AG08396 (cell line): Measurements from ENCODE around the gene TMPRSS4.

Experiments used
- DNase-seq: peaks from one replicate; pipeline ENCODE4 v3.0.0; 2012; ENCODE audit warnings: low spot score, mixed read lengths

The TMPRSS4 gene, protein sequence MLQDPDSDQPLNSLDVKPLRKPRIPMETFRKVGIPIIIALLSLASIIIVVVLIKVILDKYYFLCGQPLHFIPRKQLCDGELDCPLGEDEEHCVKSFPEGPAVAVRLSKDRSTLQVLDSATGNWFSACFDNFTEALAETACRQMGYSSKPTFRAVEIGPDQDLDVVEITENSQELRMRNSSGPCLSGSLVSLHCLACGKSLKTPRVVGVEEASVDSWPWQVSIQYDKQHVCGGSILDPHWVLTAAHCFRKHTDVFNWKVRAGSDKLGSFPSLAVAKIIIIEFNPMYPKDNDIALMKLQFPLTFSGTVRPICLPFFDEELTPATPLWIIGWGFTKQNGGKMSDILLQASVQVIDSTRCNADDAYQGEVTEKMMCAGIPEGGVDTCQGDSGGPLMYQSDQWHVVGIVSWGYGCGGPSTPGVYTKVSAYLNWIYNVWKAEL

GRCh38 chr11:118076754-118077281, at the start of gene TMPRSS4:
TMPRSS4 (plus strand) TSS chr11:118077078; CDS start chr11:118077303, 225 bp downstream.
- DNase-seq, result no peak

- no peak for DNase-seq
These were observed 49.2 kb upstream of the TMPRSS4 start for GRCh38 chr11:118027694-118028093.

DNA sequence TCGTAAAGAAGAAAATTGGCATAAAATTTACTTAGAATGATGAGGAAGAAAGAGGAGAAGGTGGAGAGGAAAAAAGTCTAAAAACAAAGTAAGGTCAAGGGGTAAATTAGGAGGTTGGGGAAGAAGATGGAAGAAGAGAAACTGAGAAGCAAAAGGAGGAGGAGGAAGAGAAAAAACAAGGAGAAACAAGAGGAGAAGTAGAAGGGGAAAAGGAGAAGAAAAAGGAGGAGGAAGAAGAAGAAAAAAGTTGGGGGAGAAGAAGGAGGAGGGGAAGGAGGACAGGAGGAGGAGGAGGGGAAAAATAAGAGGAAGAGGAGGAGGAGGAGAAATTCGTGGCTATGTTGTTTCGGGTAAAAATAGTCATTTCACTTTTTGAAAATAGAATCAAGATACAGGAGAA, 48.3 kb upstream of the TMPRSS4 start:
- DNase-seq, result no peak

GRCh38 chr11:118033443-118033842, 43.4 kb upstream of the TMPRSS4 start:
- DNase-seq, result no peak

DNA sequence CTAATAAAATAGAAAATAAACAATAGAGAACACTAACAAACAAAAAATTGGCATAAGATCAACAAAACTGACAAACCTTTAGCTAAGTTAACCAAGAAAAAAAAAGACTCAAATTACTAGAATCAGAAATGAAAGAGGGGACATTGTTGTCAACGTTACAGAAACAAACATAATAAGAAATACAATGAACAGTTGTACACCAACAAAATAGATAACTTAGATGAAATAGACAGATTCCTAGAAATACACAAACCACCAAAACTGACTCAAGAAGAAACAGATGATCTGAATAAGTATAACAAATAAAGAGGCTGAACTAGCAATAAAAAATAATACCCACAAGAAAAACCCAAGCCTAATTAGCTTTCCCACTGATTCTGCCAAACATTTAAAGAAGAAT, 34.7 kb upstream of the TMPRSS4 start:
- DNase-seq, result no peak

- DNase-seq, result no peak
These were observed 34.1 kb upstream of the TMPRSS4 start for GRCh38 chr11:118042796-118043195.

- DNase-seq, result no peak
These were observed 31.7 kb upstream of the TMPRSS4 start for GRCh38 chr11:118045191-118045590.

GRCh38 chr11:118046051-118046963, 30.6 kb upstream of the TMPRSS4 start:
- no peak for DNase-seq

DNA sequence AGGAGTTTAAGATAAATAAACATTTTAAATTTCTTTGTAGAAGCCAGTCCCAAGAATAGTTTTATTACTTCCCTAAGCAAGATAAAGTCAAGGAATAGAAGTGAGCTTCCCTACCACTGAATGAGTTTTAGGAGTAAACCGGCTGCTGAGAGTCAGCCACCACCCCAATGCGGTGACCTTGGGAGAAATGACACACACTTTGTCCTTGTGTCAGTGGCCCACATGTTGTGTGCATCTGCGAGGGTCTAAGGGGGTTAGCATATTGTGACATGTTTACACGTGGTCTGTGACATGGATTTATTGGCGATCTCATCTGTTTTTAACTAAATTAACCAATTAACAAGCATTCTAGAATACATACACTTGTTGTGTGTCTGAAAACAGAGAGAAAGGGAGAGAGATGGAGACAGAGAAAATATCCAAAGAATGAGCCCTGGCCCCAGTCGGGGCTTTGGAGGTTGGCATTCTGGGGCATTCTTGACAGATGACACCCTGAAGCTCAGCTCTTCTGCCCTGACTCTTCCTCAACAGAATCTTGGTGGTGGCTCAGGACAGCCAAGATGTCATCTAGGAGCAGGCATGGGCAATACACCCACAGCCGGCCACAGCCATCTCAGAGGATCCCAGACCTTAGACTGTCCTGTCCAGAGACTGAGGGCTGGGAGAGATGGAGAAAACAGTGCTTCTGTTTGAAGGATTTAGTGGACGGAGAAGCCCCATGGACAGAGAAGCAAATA, 29.7 kb upstream of the TMPRSS4 start:
- no peak for DNase-seq

GRCh38 chr11:118047749-118048148, 29.1 kb upstream of the TMPRSS4 start:
- no peak for DNase-seq

DNA sequence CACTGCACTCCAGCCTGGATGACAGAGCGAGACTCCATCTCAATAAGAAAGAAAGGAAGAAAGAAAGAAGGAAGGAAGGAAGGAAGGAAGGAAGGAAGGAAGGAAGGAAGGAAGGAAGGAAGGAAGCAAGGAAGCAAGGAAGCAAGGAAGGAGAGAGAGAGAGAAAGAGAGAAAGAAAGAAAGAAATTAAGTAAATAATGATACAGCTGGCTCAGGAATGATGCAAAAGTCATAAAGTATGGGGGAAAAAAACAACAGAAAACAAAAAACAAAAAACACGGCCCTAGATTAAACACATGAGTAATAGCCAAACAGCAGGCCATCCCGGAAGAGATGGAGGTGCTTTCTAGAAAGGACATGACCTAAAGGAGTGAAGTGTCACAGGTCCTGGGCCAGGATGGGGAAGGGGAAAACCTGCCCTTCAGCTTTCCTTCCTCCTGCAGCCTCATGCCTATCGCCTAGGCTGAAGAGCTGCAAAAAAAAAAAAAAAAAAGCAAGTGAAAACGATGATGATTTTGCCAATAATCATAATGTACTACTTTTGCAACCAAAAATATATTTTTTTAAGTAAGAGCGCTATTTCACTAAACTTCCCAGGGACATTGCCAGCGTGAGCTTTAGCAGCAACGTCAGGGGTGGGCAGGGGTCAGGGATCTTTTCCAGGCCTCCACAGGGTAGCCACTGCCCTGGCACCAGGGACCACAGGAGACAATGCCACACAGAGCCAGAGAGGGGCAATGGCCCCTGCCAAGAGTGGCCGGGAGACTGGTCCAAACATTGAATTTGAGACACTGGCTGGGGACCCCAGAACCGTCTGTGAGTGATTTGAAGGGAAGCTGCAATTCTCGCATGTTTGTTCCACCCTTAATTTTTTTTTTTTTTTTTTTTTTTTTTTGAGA, 28.2 kb upstream of the TMPRSS4 start:
- no peak for DNase-seq

DNA sequence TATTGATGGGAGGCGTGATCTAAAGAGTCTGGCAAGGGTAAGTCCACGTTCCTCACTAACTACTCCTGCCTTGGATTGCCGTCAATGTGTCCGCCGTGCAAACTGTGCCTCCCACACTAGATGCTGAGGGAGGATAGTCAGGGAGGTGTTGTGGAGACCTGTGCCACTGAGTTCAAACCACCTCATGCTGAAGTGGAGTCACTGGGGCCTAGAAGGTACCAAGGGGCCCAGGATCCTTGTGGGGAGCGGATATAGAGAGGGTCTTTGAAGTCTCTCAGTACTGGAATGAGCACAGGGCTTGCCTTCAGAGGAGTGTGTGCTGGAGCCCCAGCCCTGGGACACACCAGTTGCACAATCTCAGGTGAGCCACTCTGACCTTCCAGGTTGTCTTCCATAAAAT, 27.1 kb upstream of the TMPRSS4 start:
- no peak for DNase-seq

GRCh38 chr11:118050208-118050891, 26.5 kb upstream of the TMPRSS4 start:
- DNase-seq, result no peak

DNA sequence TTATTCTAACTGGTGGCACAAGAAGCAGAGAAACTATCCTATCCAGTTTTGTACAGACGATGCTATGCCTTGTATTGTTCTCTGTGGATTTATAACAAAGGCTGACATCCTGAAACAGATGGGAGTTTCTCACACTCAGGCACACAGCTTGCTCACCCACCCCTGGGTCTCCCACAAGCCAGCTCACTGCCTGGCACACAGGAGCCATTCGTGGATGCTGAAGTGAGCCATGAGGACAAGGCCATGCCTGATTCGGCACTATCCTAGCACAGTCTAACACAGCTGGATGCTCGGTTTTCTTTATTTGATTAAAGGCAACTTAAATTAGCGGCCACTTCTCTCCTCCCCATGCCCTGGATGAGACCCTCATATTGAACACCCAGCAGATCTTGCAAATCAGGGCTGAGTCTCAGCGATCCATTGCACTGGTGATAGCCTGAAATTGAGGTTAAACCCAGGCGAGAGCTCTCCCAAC, 25.7 kb upstream of the TMPRSS4 start:
- DNase-seq, result no peak

GRCh38 chr11:118051611-118052461, 25.0 kb upstream of the TMPRSS4 start:
- DNase-seq, result no peak

- no peak for DNase-seq
These were observed 24.2 kb upstream of the TMPRSS4 start for GRCh38 chr11:118052581-118053206.

DNA sequence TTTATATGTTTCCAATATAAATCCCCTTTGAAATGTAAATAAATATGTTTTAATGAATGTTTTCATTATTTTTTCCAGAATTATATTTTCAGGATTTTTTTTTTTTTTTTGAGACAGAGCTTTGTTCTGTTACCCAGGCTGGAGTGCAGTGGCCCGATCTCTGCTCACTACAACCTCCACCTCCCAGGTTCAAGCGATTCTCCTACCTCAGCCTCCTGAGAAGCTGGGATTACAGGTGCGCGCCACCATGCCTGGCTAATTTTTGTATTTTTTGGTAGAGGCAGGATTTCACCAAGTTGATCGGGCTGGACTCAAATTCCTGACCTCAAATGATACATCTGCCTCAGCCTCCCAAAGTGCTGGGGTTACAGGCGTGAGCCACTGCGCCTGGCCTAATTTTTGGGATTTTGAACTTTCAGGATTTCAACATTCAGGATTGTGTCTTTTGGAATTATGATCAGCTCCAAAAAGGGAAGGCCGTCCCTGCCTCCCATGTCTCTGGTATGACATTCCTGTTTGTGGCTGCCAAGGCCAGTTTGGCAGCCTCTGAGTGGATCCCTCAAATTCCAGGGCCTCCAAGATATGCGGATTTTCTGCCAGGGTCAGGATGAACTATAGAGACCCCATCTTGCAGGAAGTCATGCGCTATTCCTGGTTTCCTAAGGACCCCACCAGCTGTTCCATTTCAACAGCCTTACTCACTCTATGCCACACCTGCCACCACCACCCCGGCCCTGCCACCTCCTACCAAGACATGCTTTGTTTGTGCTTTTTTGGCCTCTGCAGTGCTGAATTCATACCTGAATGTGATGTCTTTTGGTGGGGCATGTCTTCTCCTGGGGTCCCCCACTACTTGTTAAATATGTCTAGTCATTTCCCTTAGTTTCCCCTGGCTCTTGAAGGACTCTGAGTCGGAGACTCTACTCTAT, 21.9 kb upstream of the TMPRSS4 start:
- DNase-seq, result no peak

GRCh38 chr11:118055966-118056365, 20.9 kb upstream of the TMPRSS4 start:
- DNase-seq, result no peak
